Middle frontal gyrus (tissue), 1 donor: ENCODE measurements around the gene GMPPA.

ENCODE experiments used
- DNase-seq: peaks from one replicate; pipeline ENCODE4 v3.0.0-alpha.2; 2015; ENCODE audit warnings: low spot score; ENCODE audit errors: extremely low spot score

GMPPA gene

GRCh38 chr2:219519526-219519916 is 20.8 kb downstream of the GMPPA start:
- DNase-seq = no peak

- DNase-seq = no peak
Measured at GRCh38 chr2:219520079-219520478, 21.4 kb downstream of the GMPPA start.

- no peak for DNase-seq
Measured at GRCh38 chr2:219521066-219521880, 22.6 kb downstream of the GMPPA start.

GRCh38 chr2:219522111-219523030 is 23.7 kb downstream of the GMPPA start:
- no peak for DNase-seq

GRCh38 chr2:219523031-219523671 is 24.5 kb downstream of the GMPPA start:
- DNase-seq = no peak

- no peak for DNase-seq
Measured at GRCh38 chr2:219524817-219525216, 26.1 kb downstream of the GMPPA start.

GRCh38 chr2:219525533-219526232 is 27.0 kb downstream of the GMPPA start:
- DNase-seq = no peak

- DNase-seq = no peak
Measured at GRCh38 chr2:219526320-219527075, 27.8 kb downstream of the GMPPA start.

GRCh38 chr2:219527076-219527394 is 28.3 kb downstream of the GMPPA start:
- DNase-seq = no peak

GRCh38 chr2:219527472-219527871 is 28.8 kb downstream of the GMPPA start:
- no peak for DNase-seq

GRCh38 chr2:219530048-219530963 is 31.6 kb downstream of the GMPPA start:
- DNase-seq = peak; percentile 79

- no peak for DNase-seq
Measured at GRCh38 chr2:219531639-219532377, 33.1 kb downstream of the GMPPA start.

GRCh38 chr2:219532378-219532649 is 33.6 kb downstream of the GMPPA start:
- DNase-seq = no peak

GRCh38 chr2:219533930-219534661 is 35.4 kb downstream of the GMPPA start:
- no peak for DNase-seq

- no peak for DNase-seq
Measured at GRCh38 chr2:219536425-219536824, 37.7 kb downstream of the GMPPA start.

GRCh38 chr2:219536967-219537366 is 38.3 kb downstream of the GMPPA start:
- no peak for DNase-seq

GRCh38 chr2:219537657-219538488 is 39.2 kb downstream of the GMPPA start:
- DNase-seq = no peak
